GM12891 (cell line): ENCODE measurements around the gene LAPTM5.

ENCODE experiments used
- POLR2A ChIP-seq: IDR thresholded peaks from 2 replicates; pipeline ENCODE4 v1.6.1; 2011; ENCODE audit warnings: low read depth, low read length, control low read depth
- POLR2AphosphoS5 ChIP-seq: IDR thresholded peaks from 2 replicates; pipeline ENCODE4 v1.6.1; 2011; ENCODE audit warnings: low read depth, low read length, control low read depth
- SPI1 ChIP-seq: IDR thresholded peaks from 2 replicates; pipeline ENCODE4 v1.6.1; 2011; ENCODE audit warnings: low read depth, low read length, control low read depth
- TAF1 ChIP-seq: IDR thresholded peaks from 2 replicates; pipeline ENCODE4 v1.6.1; 2011; ENCODE audit warnings: low read depth, low read length, control low read depth

- TF ChIP-seq POLR2AphosphoS5 (no peak), POLR2A (no peak), TAF1 (no peak), SPI1 (no peak)
Measured at GRCh38 chr1:30728340-30728739, 29.2 kb downstream of the LAPTM5 start.
